Ishikawa (cell line): Measurements from ENCODE around the gene P2RX4.

Source experiments
- CEBPB ChIP-seq: IDR thresholded peaks from 2 replicates; pipeline ENCODE4 v1.6.1; 2012
- CREB1 ChIP-seq: IDR thresholded peaks from 2 replicates; pipeline ENCODE4 v1.6.1; 2012; ENCODE audit warnings: low read depth
- EGR1 ChIP-seq: IDR thresholded peaks from 2 replicates; pipeline ENCODE4 v1.6.1; 2012
- EP300 ChIP-seq: IDR thresholded peaks from 2 replicates; pipeline ENCODE4 v1.6.1; 2012; ENCODE audit warnings: borderline replicate concordance
- FOXM1 ChIP-seq: IDR thresholded peaks from 2 replicates; pipeline ENCODE4 v1.6.1; 2012; ENCODE audit warnings: low read depth, borderline replicate concordance
- MAX ChIP-seq: IDR thresholded peaks from 2 replicates; pipeline ENCODE4 v1.6.1; 2012
- NFIC ChIP-seq: IDR thresholded peaks from 2 replicates; pipeline ENCODE4 v1.6.1; 2012
- RAD21 ChIP-seq: IDR thresholded peaks from 2 replicates; pipeline ENCODE4 v1.6.1; 2012; ENCODE audit warnings: low read depth
- REST ChIP-seq: IDR thresholded peaks from 2 replicates; pipeline ENCODE4 v1.6.1; 2012; ENCODE audit warnings: low read depth, mild to moderate bottlenecking
- TAF1 ChIP-seq: IDR thresholded peaks from 2 replicates; pipeline ENCODE4 v1.6.1; 2012; ENCODE audit warnings: low read depth, mild to moderate bottlenecking
- TCF12 ChIP-seq: IDR thresholded peaks from 2 replicates; pipeline ENCODE4 v1.6.1; 2012; ENCODE audit warnings: low read depth
- TEAD4 ChIP-seq: IDR thresholded peaks from 2 replicates; pipeline ENCODE4 v1.6.1; 2012
- USF1 ChIP-seq: IDR thresholded peaks from 2 replicates; pipeline ENCODE4 v1.6.1; 2012
- YY1 ChIP-seq: IDR thresholded peaks from 2 replicates; pipeline ENCODE4 v1.6.1; 2012; ENCODE audit warnings: low read depth
- ZBTB7A ChIP-seq: IDR thresholded peaks from 2 replicates; pipeline ENCODE4 v1.6.1; 2012; ENCODE audit warnings: low read depth

The P2RX4 gene

GRCh38 chr12:121189131-121189530, 20.8 kb upstream of the P2RX4 start:
- TF ChIP-seq TAF1 (no peak), EP300 (no peak), NFIC (no peak), TCF12 (no peak), REST (no peak), CEBPB (no peak), MAX (no peak), EGR1 (no peak), TEAD4 (no peak), FOXM1 (no peak), ZBTB7A (no peak), RAD21 (no peak), CREB1 (no peak), YY1 (no peak), USF1 (no peak)

GRCh38 chr12:121189619-121190155, 20.2 kb upstream of the P2RX4 start:
- TF ChIP-seq REST (no peak), CREB1 (no peak), NFIC (no peak), CEBPB (no peak), EP300 (no peak), ZBTB7A (no peak), RAD21 (no peak), YY1 (no peak), TCF12 (no peak), FOXM1 (no peak), TAF1 (no peak), EGR1 (no peak), TEAD4 (no peak), USF1 (no peak), MAX (no peak)

- TF ChIP-seq TEAD4 (no peak), CEBPB (no peak), TAF1 (no peak), ZBTB7A (no peak), USF1 (no peak), MAX (no peak), RAD21 (no peak), FOXM1 (no peak), YY1 (no peak)
Measured at GRCh38 chr12:121190523-121191031, 19.4 kb upstream of the P2RX4 start.

- TF ChIP-seq EP300, result no peak
- no peak for TF ChIP-seq MAX
- TF ChIP-seq EGR1, result no peak
Measured at GRCh38 chr12:121191151-121191550, 18.8 kb upstream of the P2RX4 start.

GRCh38 chr12:121196902-121197301, 13.0 kb upstream of the P2RX4 start:
- TF ChIP-seq REST (no peak), MAX (no peak), FOXM1 (no peak), ZBTB7A (no peak), CEBPB (no peak), TAF1 (no peak), NFIC (no peak), TEAD4 (no peak), CREB1 (no peak), YY1 (no peak), TCF12 (no peak), EGR1 (no peak), RAD21 (no peak), USF1 (no peak), EP300 (no peak)
